Measurements from ENCODE around the gene TMEM178B.
A peak's percentile ranks its signal among the peaks of the same experiment; 100 is the strongest.

TMEM178B gene

DNA sequence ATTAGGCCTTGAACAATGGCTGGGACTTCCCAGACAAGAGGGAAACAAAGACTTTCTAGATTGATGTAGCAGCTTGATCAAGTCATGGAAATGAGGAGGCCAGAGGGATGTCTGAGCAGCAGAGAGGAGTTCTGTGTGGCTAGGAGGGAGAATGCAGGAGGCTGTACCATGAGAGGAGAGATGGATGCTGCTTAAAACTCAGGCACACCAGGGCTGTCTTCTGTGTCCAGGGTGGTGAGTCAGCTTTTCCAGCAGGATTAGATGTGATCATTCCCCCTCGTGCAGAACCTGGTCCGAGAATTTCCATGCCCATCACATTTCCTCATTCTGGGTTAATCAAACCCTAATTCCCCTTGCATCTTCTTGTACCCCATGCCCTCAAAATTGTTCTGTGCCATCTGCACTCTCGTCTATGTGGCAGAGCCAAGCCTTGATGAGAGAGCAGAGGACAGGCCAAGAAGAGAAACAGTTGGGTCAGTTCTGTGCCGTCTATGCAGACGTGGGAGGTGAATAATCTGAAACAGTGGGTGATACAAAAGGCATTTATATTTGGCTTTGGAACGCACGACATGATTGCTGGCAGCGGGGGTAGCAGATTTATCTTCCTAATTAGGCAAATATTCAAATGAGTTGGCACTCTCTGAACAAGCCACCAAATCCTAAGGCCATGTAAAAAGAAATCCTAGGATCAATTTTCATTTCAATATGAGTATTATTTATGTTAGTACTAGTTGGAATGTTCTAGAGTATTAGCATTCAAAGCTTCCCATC lies 160.7 kb downstream of the TMEM178B start:
- Mint-ChIP-seq H3K27ac (peak overlapping the region in 1 of 2 donors; percentile 85), H3K9me3 (no peaks in the 10 kb centered on the region), H3K27me3 (peaks cover 29% of the 10 kb centered on the region), H3K4me3 (no peak overlapping the region), H3K4me1 (no peaks in the 10 kb centered on the region)
- ATAC-seq: no peak
- DNase-seq: no peak

DNA sequence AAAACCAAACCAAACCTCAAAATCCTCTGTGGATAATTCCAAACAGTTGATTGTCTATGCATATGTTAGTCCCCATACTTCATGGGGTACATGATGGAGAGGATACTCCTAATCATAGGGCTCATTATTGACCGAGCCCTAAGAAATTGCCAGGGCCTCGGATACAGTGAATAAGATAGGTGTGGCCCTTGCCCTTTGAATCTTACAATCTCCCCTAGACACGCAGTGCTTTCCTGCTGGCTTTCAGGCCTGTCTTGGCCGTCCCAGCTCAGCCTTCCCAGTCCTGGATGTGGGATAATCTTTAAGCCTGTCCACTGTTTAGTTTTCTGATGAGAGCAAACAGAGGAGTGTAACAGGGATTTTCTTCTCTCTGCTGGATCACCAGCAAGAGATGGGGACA lies 161.8 kb downstream of the TMEM178B start:
- Mint-ChIP-seq H3K27ac (no peak overlapping the region), H3K27me3 (peaks cover 29% of the 10 kb centered on the region), H3K4me1 (no peaks in the 10 kb centered on the region), H3K4me3 (no peak overlapping the region), H3K9me3 (no peaks in the 10 kb centered on the region)
- no peak for ATAC-seq
- DNase-seq: no peak

DNA sequence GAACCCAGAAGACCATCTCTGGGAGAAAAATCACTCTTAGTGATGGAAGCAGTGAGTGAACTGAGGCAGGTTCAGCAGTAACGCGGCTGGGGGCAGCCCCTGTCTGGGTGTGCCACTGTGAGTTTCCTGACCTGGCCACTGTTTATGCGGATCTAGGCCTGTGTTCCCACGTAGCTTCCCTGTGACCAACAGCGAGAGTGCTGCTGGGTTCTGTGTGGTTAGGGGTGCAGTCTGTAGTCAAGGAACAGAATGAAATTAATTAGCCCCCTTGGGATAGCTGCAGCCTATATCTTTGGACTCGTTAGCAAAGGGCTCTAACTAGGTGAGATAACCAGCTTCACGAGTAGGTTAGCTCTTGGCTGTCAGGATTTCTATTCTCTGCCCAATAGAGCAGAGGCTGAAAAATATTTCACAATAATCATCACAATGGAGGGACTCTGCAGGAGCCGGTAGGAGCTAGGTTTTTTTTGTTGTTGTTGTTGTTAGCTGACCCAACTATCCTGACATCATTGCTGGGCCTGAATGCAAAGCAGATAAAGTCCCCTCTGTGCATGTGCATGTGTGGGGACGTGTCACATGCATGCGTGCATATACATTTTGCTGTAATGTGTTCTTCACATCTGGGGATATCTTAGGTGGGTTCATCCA lies 164.9 kb downstream of the TMEM178B start:
- Mint-ChIP-seq H3K27ac (no peak overlapping the region), H3K4me3 (no peak overlapping the region), H3K27me3 (peaks cover 23% of the 10 kb centered on the region), H3K9me3 (no peaks in the 10 kb centered on the region), H3K4me1 (no peaks in the 10 kb centered on the region)
- ATAC-seq: peak; percentile 28
- DNase-seq: no peak

DNA sequence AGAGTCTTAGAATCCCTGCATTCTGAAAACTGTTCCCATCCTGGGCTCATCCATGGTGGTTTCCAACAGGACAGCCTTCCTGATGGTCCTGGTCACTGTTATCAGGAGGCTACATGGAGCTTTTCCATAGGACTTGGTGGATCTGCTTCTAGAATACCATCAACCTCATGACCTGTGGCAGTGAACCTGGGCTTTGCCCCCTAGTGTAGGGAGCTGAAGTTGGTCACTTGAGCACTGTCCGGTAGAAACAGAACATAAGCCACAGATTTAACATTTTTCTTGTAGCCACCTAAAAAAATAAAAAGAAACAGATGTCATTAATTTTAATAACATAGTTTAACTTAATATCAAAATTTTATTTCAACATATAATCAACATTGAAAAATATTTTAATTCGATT lies 165.8 kb downstream of the TMEM178B start:
- no peak overlapping the region for H3K27ac Mint-ChIP-seq
- no peaks in the 10 kb centered on the region for H3K4me1 Mint-ChIP-seq
- no peak overlapping the region for H3K4me3 Mint-ChIP-seq
- H3K27me3 Mint-ChIP-seq: peaks cover 14% of the 10 kb centered on the region
- ATAC-seq: no peak
- DNase-seq: no peak
- no peaks in the 10 kb centered on the region for H3K9me3 Mint-ChIP-seq

DNA sequence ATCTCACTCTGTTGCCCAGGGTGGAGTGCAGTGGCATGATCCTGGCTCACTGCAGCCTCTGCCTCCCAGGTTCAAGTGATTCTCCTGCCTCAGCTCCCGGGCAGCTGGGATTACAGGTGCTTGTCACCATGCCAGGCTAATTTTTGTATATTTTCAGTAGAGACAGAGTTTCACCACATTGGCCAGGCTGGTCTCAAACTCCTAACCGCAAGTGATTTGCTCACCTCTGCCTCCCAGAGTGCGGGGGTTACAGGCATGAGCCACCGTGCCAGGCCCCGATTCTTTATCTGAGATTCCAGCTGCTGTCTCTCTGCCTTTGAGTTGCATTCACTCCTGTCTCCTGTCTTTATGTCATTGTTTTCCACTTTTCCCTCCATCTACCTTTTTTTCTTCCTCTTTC lies 168.7 kb downstream of the TMEM178B start:
- peak overlapping the region in 1 of 2 donors; percentile 59 for H3K27ac Mint-ChIP-seq
- no peaks in the 10 kb centered on the region for H3K4me1 Mint-ChIP-seq
- no peak overlapping the region for H3K4me3 Mint-ChIP-seq
- DNase-seq (no peak), ATAC-seq (no peak)
- no peaks in the 10 kb centered on the region for H3K9me3 Mint-ChIP-seq
- no peaks in the 10 kb centered on the region for H3K27me3 Mint-ChIP-seq

DNA sequence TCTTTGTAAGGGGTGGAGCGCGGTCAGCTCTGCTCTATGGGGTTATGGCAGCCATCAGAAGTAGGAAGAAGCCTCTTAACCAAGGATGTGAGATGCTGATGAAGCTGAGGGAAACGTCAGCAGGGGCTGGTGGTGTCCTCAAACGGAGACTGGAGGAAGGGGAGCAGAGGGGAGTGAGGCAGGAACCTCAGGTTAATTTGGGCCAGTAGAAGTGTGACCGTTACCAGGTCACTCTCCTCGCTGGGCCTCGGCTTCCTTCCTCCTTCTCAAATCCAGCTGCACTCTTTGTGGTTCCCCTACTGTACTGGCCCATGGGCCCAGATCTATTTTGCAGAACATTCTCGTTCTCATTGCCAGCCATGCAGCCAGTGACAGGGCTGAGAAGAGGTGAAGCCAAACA lies 169.5 kb downstream of the TMEM178B start:
- Mint-ChIP-seq H3K27ac (no peak overlapping the region), H3K27me3 (no peaks in the 10 kb centered on the region), H3K4me3 (no peak overlapping the region), H3K4me1 (no peaks in the 10 kb centered on the region), H3K9me3 (no peaks in the 10 kb centered on the region)
- ATAC-seq (no peak), DNase-seq (no peak)

DNA sequence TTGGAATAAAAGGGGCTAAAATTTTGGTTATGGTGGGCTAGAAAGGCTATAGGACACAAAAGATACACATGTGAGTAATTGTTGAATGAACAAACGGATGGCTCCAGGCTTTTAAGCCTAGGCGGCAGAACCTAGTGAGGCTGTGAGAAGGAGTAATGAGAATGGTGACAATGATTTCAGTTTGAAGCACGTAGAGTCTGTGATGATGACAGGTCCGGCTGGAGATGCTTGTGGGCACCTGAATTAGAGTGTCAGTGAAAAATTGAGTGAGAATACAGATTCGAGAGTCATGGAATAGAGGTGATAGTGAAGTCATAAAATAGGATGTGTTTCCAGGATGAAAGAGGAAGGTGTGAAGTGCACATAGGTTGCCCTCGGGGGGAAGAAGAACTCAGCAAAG lies 170.6 kb downstream of the TMEM178B start:
- H3K27me3 Mint-ChIP-seq: no peaks in the 10 kb centered on the region
- H3K9me3 Mint-ChIP-seq: no peaks in the 10 kb centered on the region
- no peak for ATAC-seq

DNA sequence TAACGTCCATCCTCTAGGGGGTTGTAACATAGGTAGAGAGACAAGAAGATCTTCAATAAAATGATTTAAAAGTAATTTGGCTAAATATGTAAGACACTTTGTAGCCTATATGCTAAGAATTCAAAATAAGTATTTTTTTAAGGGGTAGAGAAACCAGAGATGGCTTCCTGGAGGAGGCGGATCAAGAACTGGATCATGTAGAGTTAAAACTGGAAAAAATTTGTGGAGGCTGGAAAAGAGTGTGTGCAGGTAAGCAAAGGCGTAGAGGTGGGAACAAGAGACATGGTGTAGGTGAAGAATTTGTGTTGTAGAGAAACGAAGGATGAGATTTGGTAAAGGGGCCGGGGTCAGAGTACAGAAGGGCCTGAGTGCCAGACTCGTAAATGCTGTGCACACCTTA lies 172.6 kb downstream of the TMEM178B start:
- Mint-ChIP-seq H3K9me3 (no peaks in the 10 kb centered on the region), H3K4me3 (no peak overlapping the region), H3K4me1 (no peaks in the 10 kb centered on the region), H3K27me3 (peaks cover 7% of the 10 kb centered on the region), H3K27ac (no peak overlapping the region)
- ATAC-seq (no peak), DNase-seq (no peak)

More for the DNA sequence above, 170.6 kb downstream of the TMEM178B start:
- Mint-ChIP-seq H3K27ac (peak overlapping the region in 1 of 2 donors; percentile 13), H3K4me3 (no peak overlapping the region), H3K4me1 (no peaks in the 10 kb centered on the region)
- no peak for DNase-seq

DNA sequence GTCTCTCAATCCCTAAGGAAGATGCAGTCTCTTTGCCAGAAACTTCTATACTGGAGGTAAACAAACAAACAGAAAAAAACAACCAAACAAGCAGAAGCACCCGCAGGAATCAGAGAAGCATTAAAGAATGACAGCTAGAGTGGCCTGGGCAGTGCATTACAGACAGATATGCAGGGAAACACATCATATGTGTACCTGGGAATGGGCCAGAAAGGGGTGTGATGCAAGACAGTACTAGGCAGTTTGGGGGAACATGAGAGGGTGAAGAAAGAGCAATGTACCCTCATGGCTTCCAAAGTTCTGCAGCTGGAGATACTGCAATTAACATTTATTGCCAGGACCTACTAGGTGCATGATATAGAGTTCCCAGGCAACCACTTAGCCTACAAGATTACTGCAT lies 177.3 kb downstream of the TMEM178B start:
- ATAC-seq (no peak), DNase-seq (no peak)
- Mint-ChIP-seq H3K9me3 (peaks cover 0 to under 1% of the 10 kb centered on the region in 2 donors), H3K27ac (no peak overlapping the region), H3K4me3 (no peak overlapping the region), H3K27me3 (peaks cover 7% of the 10 kb centered on the region), H3K4me1 (no peaks in the 10 kb centered on the region)

DNA sequence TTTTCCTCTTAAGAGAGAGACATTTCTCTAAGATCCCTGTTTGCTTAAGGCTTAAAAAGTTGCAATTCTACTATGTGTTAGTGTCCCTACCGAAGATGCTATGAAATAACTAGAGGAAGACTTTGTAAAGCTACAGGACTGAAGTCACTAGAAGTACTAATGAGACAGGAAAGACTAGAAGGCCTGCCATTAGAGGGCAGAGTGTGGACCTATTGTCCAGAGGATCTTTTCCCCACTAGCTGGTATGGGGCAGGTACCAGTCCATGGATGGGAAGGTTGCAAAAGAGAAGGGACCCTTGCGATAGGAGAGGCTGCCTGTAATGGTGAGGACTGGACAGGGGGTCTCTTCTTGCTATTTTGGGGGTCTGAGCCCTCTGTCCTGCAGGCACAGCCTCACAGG lies 178.1 kb downstream of the TMEM178B start:
- Mint-ChIP-seq H3K27me3 (peaks cover 7% of the 10 kb centered on the region), H3K27ac (no peak overlapping the region), H3K9me3 (peaks cover 6 to 8% of the 10 kb centered on the region in 2 donors), H3K4me3 (no peak overlapping the region), H3K4me1 (no peaks in the 10 kb centered on the region)
- no peak for ATAC-seq
- DNase-seq: no peak

DNA sequence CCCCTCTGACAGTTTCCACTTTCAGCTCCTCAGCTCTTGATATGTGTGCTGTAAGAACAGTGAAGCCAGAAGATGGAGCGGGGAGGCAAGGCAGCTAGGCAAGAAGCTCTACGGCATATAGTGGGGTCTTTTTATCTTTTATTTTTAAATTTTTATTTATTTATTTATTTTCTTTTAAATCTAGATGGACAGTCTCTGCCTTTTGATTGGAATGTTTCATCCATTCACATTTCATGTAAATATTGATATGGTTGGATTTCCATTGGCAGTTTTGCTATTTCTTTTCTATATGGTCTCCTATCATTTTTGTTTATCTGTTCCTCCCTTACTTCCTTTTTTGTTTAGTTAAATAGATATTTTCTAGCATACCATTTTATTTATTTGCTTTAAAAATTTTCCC lies 183.7 kb downstream of the TMEM178B start:
- Mint-ChIP-seq H3K27ac (no peak overlapping the region), H3K9me3 (peaks cover 16 to 29% of the 10 kb centered on the region in 2 donors), H3K27me3 (peaks cover 8% of the 10 kb centered on the region), H3K4me3 (no peak overlapping the region), H3K4me1 (no peaks in the 10 kb centered on the region)
- DNase-seq (no peak), ATAC-seq (no peak)

DNA sequence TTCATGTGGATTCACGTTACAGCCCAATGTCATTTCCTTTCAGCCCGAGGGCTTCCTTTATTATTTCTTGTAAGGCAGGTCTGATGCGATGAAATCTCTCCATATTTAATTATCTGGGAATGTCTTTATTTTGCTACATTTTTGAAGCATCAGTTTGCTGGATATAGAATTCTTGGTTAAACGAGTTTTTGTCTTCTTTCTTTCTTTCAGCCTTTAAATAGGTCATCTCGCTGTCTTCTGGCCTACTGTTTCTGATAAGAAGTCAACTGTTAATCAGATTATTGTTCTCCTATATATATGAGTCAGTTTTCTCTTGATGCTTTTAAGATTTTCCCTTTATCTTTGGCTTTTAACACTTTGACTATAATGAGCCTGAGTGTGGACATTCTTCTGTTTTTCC lies 184.7 kb downstream of the TMEM178B start:
- H3K4me3 Mint-ChIP-seq: no peak overlapping the region
- ATAC-seq: no peak

DNA sequence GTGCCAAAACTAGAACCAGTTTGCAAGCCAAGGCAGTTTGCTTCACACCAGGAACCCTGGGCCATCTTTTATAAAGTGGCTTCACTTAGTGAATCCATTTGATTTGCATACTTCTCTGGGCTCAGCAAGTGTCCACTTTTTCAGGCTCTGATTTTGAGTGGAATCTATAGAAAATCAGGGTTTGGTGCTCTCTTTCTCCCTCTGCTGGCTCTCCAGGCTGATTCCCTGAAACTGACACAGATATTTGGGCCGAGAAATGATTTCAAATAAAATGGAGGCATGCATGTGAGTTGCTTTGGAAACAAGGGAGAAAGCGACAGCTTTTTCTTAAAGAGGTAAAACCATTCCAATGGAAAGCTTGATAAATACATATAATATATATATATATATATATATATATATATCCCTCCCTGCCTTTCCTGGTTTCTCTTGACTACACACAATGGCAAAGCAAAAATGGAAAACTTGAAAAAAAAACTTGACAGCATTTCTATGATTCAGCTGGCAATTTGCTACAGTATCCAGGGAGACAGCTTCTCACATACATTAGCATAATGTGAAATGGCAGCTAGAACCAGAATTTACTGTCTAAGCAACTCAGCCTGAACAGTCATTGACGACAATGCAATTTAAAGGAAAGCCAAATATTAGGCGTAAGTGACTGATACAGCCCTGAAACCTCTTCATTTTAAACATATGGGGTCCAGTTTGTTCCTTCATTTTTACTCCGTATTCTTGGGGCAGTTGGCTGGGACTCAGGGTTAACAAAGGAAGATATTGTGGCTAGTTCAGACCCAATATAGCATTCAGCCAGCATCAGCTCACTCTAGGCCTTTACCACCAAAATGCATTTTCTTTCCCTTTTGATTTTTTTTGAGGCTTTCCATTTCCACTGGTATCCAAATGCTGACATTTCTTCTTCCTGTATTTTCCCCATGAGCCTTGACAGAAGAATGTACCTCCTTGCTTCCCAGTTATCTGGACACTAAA lies 188.5 kb downstream of the TMEM178B start:
- no peak overlapping the region for H3K27ac Mint-ChIP-seq
- H3K9me3 Mint-ChIP-seq: peaks cover 9 to 19% of the 10 kb centered on the region in 2 donors
- ATAC-seq: no peak
- DNase-seq: no peak
- H3K4me3 Mint-ChIP-seq: no peak overlapping the region
- peaks cover 34% of the 10 kb centered on the region for H3K27me3 Mint-ChIP-seq
- H3K4me1 Mint-ChIP-seq: peaks cover 16% of the 10 kb centered on the region

More for the DNA sequence above, 184.7 kb downstream of the TMEM178B start:
- Mint-ChIP-seq H3K9me3 (peaks cover 16 to 29% of the 10 kb centered on the region in 2 donors), H3K27me3 (peaks cover 18% of the 10 kb centered on the region), H3K4me1 (peaks cover 7% of the 10 kb centered on the region), H3K27ac (no peak overlapping the region)
- no peak for DNase-seq

DNA sequence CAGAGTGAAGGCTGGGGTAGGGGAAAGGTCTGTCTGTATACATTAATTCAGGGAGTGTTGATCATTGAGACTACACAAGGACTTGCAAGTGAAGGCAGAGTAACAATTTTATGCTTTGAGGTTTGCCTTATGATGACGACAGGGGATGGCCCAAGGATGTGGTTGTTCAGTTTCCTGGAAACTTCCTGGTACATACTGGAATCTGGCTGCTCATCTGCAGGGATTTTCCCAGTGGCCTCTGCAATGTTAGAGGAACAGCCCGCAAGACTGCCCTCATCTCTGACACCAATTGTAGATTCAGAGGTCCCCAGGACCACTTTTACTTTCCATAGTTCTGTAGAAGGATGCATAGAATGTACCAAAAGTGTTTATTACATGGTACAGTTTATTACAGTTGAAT lies 189.6 kb downstream of the TMEM178B start:
- peak; percentile 81 for ATAC-seq

DNA sequence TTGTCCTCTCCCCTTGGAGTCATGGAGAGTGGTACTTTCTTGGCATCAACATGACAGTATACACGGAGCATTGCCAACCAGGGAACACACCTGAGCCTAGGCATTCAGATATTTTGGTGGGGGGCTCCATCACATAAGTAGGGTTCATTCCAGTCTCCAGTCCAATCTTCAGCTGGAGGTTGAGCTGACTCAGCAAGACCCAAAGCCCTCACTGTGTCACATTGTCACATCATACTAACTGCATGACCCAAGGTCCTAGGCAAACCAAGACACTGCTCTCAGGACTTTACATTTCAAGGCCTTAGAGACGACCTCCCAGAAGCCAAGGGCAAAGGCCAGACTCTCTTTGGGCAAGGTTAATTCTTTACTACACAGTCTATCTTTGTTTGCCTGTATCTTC lies 190.1 kb downstream of the TMEM178B start:
- ATAC-seq: no peak
- peaks cover 2 to 12% of the 10 kb centered on the region in 2 donors for H3K9me3 Mint-ChIP-seq
- peaks cover 16% of the 10 kb centered on the region for H3K4me1 Mint-ChIP-seq
- no peak for DNase-seq
- H3K27me3 Mint-ChIP-seq: peaks cover 34% of the 10 kb centered on the region
- no peak overlapping the region for H3K4me3 Mint-ChIP-seq
- peak overlapping the region in 1 of 2 donors; percentile 19 for H3K27ac Mint-ChIP-seq

More for the DNA sequence above, 189.6 kb downstream of the TMEM178B start:
- H3K27me3 Mint-ChIP-seq: peaks cover 34% of the 10 kb centered on the region
- no peak overlapping the region for H3K4me3 Mint-ChIP-seq
- H3K9me3 Mint-ChIP-seq: peaks cover 6 to 17% of the 10 kb centered on the region in 2 donors
- peak in 1 of 2 donors; percentile 57 for DNase-seq
- peaks cover 16% of the 10 kb centered on the region for H3K4me1 Mint-ChIP-seq
- peak overlapping the region in 1 of 2 donors; percentile 29 for H3K27ac Mint-ChIP-seq
